GM13977 (cell line): ENCODE measurements around the gene SKOR1.
A peak's percentile ranks its signal among the peaks of the same experiment; 100 is the strongest.

Experiments used
- DNase-seq: peaks from one replicate; pipeline ENCODE4 v3.0.0; 2012; ENCODE audit warnings: low spot score
- in situ Hi-C: fragments of 300-500 bp; cut with MboI; formaldehyde crosslinking; loops from one replicate; pipeline ENCODE4 v1.12.0; 2022; ENCODE audit warnings: low sequenced_read_pairs, low pct_unique_long_range_greater_than_20kb, mixed read lengths, inconsistent platforms; ENCODE audit not compliant: unreplicated experiment
- TF ChIP-seq, protein P1 (sequence below): IDR thresholded peaks from 2 replicates; pipeline ENCODE4 v1.5.1; 2012; ENCODE audit warnings: mild to moderate bottlenecking, control low read depth; ENCODE audit not compliant: insufficient read depth; ENCODE audit errors: extremely low read depth, missing control alignments

Gene SKOR1

GRCh38 chr15:67854358-67854757, 29.0 kb downstream of the SKOR1 start:
- in situ Hi-C loops: no loop called here
- no peak for DNase-seq
- TF ChIP-seq, protein P1, sequence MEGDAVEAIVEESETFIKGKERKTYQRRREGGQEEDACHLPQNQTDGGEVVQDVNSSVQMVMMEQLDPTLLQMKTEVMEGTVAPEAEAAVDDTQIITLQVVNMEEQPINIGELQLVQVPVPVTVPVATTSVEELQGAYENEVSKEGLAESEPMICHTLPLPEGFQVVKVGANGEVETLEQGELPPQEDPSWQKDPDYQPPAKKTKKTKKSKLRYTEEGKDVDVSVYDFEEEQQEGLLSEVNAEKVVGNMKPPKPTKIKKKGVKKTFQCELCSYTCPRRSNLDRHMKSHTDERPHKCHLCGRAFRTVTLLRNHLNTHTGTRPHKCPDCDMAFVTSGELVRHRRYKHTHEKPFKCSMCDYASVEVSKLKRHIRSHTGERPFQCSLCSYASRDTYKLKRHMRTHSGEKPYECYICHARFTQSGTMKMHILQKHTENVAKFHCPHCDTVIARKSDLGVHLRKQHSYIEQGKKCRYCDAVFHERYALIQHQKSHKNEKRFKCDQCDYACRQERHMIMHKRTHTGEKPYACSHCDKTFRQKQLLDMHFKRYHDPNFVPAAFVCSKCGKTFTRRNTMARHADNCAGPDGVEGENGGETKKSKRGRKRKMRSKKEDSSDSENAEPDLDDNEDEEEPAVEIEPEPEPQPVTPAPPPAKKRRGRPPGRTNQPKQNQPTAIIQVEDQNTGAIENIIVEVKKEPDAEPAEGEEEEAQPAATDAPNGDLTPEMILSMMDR: no peak

- TF ChIP-seq, protein P1: no peak
- in situ Hi-C loops: no loop called here
- no peak for DNase-seq
These were observed 30.5 kb downstream of the SKOR1 start for GRCh38 chr15:67855842-67856241.

DNA sequence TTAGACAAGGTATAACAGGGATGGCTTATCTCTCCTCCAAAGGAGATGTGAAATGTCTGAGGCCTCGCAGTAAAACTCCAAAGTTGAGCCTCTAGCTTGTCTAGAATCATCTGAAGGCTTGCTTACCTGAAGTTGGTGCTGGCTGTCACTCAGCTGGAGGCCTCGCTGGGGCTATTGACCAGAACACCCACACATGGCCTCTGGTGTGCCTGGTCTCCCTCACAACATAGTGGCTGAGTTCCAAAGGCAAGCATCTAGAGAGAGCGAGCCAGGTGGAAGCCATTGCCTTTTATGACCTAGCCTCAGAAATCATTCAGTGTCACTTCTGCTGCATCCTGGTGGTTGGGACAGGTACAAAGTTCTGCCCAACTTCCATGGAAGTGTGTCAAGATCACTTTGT, 31.9 kb downstream of the SKOR1 start:
- in situ Hi-C loops: no loop called here
- no peak for DNase-seq
- TF ChIP-seq, protein P1: no peak

DNA sequence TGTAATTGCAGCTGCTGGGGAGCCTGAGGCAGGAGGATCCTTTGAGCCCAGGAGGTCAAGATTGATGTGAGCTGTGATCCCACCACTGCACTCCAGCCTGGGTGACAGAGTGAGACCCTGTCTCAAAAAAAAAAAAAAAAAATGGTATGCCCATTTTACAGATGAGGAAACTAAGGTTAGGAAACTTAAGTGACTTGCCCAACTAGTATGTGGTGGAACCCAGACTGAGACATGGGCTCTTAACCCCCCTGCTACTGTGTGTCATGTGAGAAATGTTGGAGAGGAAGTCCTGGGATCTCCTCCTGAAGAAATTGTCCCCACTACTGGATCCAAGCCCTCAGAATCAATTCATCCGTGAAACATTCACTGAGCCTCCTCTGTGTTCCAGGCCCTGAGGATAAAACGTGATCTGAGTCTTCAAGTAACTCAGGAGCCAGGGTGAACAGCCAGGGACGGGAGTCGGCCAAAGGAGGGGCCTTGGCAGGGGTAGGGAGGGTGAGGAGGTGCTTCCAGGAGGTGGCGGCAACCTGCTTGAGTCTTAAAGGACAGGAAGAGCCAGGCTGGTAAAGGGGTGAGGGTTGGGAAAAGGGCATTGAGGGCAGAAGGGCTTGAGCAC, 34.1 kb downstream of the SKOR1 start:
- DNase-seq: no peak

DNA sequence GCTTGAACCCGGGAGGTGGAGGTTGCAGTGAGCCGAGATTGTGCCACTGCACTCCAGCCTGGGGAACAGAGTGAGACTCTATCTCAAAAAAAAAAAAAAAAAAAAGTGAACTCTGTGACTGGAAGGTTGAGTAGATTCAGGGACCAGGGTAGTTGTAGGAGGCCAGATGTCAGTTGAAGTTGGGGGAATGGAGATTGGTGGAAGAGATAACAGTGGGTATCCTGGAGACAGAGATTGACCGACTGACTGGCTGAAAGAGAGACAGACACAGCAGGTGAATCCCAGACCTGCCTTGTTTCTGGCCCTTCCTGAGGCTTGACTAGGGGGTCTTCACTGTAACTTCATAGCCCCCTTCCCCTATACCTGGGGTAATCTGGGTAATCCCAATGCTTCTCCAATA, 36.7 kb downstream of the SKOR1 start:
- TF ChIP-seq, protein P1: no peak
- in situ Hi-C loops: loop anchor here (10.0 kb wide), 1 partner anchor 293 kb away; no protein-coding TSS in a partner anchor
- no peak for DNase-seq

More for the DNA sequence above, 34.1 kb downstream of the SKOR1 start:
- TF ChIP-seq, protein P1: no peak
- in situ Hi-C loops: no loop called here

DNA sequence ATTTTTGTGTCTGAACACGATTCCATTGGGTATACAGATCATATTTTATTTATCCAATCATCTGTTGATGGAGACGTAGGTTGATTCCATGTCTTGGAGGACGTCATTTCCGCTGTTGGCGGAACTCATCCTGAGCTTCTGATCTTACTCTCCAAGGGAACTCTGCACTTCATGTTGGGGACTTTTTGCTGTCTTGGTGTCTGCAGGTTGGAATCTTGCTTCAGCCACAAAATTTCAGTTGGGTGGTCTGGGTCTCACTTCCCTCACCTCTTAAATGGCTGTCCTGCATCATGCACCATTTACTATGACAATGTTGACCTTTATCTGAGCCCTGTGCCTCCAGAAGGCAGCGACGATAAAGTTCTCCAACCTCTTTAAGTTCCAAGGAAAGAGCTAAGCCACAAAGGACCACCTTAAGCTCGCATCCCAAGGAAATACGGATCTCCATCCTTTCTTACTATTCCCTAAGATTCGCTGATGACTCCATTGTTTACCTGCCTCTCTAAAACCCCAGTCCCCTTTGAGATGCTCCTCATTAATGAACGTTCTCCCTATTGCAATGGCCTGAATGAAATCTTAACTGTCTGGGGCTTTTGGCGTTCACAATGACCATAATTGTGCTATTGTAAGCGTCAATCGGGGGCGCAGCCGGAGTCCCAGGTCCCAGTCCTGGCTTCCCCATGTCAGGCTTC, 37.6 kb downstream of the SKOR1 start:
- peak; percentile 57 for DNase-seq
- in situ Hi-C loops: loop anchor here (10.0 kb wide), 1 partner anchor 292 kb away; no protein-coding TSS in a partner anchor
- TF ChIP-seq, protein P1: no peak
